A549 (cell line): ENCODE data around the gene PIGL. TPM values are rescaled to one million over a fixed set of nuclear protein-coding genes. Genes with fewer than 3 reads are reported as not detected.

Source experiments
- ATAC-seq, 2 experiments: fragments of 200-7000 bp in 1 of 2; fragments of >200 bp in 1 of 2; cut with Nextera tagmentation in 1 of 2; cut with Tn5 transposase in 1 of 2; 3 replicates each; pipeline versions ENCODE4 v1.8.0 to v1.9.1; 2018 to 2020; ENCODE audit warnings: mild to moderate bottlenecking in 1 of 2, moderate library complexity in 1 of 2
- CTCF ChIA-PET: fragments of 300-600 bp; sonication (Branson Sonifier 250); formaldehyde crosslinking; extraction: SDS; loops from one replicate; lab custom pipeline; 2021; ENCODE audit warnings: antibody characterized with exemption, inconsistent platforms; lab: Yijun Ruan, JAX
- POLR2A ChIA-PET: fragments of 350-600 bp; formaldehyde crosslinking; extraction: SDS; loops from one replicate; lab custom pipeline; 2021; ENCODE audit warnings: antibody characterized with exemption, inconsistent platforms; lab: Yijun Ruan, JAX
- DNase-seq, 2 experiments: peaks; one replicate each; pipeline versions ENCODE4 v3.0.0 to v3.0.0-alpha.2; 2011 to 2016; ENCODE audit warnings: low read depth in 1 of 2, low spot score in 1 of 2
- FAIRE-seq: peaks from 2 replicates; lab custom pipeline; 2011; peaks lifted over from hg19 to GRCh38; lab: Jason Lieb, UNC
- H3K27ac ChIP-seq, 2 experiments: fragments of >200 bp; sonication (Bioruptor Twin); formaldehyde crosslinking; 3 replicates each; pipeline ENCODE4 v1.5.1; 2016 to 2017
- H3K4me1 ChIP-seq: fragments of >200 bp; sonication (Bioruptor Twin); formaldehyde crosslinking; 3 replicates; pipeline ENCODE4 v1.6.1; 2016
- H3K4me2 ChIP-seq: fragments of >200 bp; sonication (Bioruptor Twin); formaldehyde crosslinking; 3 replicates; pipeline ENCODE4 v1.6.1; 2016
- H3K4me3 ChIP-seq: fragments of >200 bp; sonication (Bioruptor Twin); formaldehyde crosslinking; 3 replicates; pipeline ENCODE4 v1.5.1; 2016
- H3K9me3 ChIP-seq: fragments of >200 bp; sonication (Bioruptor Twin); formaldehyde crosslinking; 3 replicates; pipeline ENCODE4 v1.6.1; 2016
- BCL3 ChIP-seq: fragments of >200 bp; sonication (Bioruptor Twin); formaldehyde crosslinking; IDR thresholded peaks from 3 replicates; pipeline ENCODE4 v1.6.1; 2016
- CTCF ChIP-seq: fragments of >200 bp; sonication (Bioruptor Twin); formaldehyde crosslinking; IDR thresholded peaks from 3 replicates; pipeline ENCODE4 v1.5.1; 2016
- E2F6 ChIP-seq: IDR thresholded peaks from 2 replicates; pipeline ENCODE4 v1.6.1; 2012; ENCODE audit warnings: low read depth, borderline replicate concordance
- EHF ChIP-seq: fragments of 250-450 bp; sonication (Bioruptor Pico); IDR thresholded peaks from 2 replicates; pipeline ENCODE4 v1.5.0; 2020; ENCODE audit warnings: mild to moderate bottlenecking
- HOXB5 ChIP-seq: fragments of 250-450 bp; sonication (Bioruptor Pico); IDR thresholded peaks from 2 replicates; pipeline ENCODE4 v1.5.0; 2020; ENCODE audit warnings: mild to moderate bottlenecking, moderate library complexity
- JUN ChIP-seq, 2 experiments: fragments of >200 bp; sonication (Bioruptor Twin); formaldehyde crosslinking; IDR thresholded peaks; 2 replicates in 1 of 2; 3 replicates in 1 of 2; pipeline ENCODE4 v1.6.1; 2016 to 2017
- RAD21 ChIP-seq, 2 experiments: fragments of >200 bp in 1 of 2; sonication (Bioruptor Twin) in 1 of 2; formaldehyde crosslinking in 1 of 2; IDR thresholded peaks in 1 of 2; conservative IDR thresholded peaks in 1 of 2; 2 replicates in 1 of 2; 3 replicates in 1 of 2; pipeline ENCODE4 v1.6.1; 2012 to 2018; ENCODE audit warnings: inconsistent platforms in 1 of 2
- RARB ChIP-seq: fragments of 250-450 bp; sonication (Bioruptor Pico); IDR thresholded peaks from 2 replicates; pipeline ENCODE4 v1.8.0; 2021; ENCODE audit warnings: mild to moderate bottlenecking, moderate library complexity
- REST ChIP-seq: fragments of 200-600 bp; sonication (generic); IDR thresholded peaks from 2 replicates; pipeline ENCODE4 v1.6.1; 2016; ENCODE audit warnings: antibody characterized with exemption, mild to moderate bottlenecking, moderate library complexity
- SMC3 ChIP-seq: fragments of >200 bp; sonication (Bioruptor Twin); formaldehyde crosslinking; IDR thresholded peaks from 3 replicates; pipeline ENCODE4 v1.6.1; 2018; ENCODE audit warnings: inconsistent platforms
- SREBF2 ChIP-seq: fragments of 450-650 bp; IDR thresholded peaks from 2 replicates; pipeline ENCODE4 v1.6.1; 2014; ENCODE audit warnings: mild to moderate bottlenecking, moderate library complexity
- WGBS: methylation state at CpG from one replicate; pipeline ENCODE4 v1.1.6; 2017; ENCODE audit errors: missing lambda C conversion rate; 5-methylcytosine and 5-hydroxymethylcytosine counted together
- polyA plus RNA-seq, 4 experiments: library from polyadenylated mRNA; depleted of rRNA in 3 of 4; stranded (reverse); fragments of >200 nt; fragmentation: RNase III in 1 of 4; extraction: RNeasy Plus Mini Kit Qiagen cat#74134 plus additional on column Dnase treatment in 1 of 4; gene quantifications; 2 replicates in 3 of 4; 3 replicates in 1 of 4; pipeline ENCODE4 v1.2.3, GENCODE V29; 2011 to 2017

Gene PIGL
- polyA plus RNA-seq, 2 of the 4 experiments (the other 2 are of a cell fraction) = 27.5 to 35.1 TPM

GRCh38 chr17:16361874-16362273, 144.9 kb downstream of the PIGL start:
- FAIRE-seq (no peak), DNase-seq (no peak), ATAC-seq (no peak)
- WGBS = 79% methylated on average over 8 of the region's 8 CpGs
- TF ChIP-seq REST = no peak
- TF ChIP-seq E2F6 = no peak
- no peak for TF ChIP-seq EHF (CRISPR knock-in tag)
- no peak for TF ChIP-seq RARB (CRISPR knock-in tag)
- TF ChIP-seq SREBF2 = no peak
- Histone ChIP-seq H3K27ac (no peak overlapping the region), H3K4me3 (no peak overlapping the region), H3K4me2 (no peak overlapping the region), H3K9me3 (no peaks in the 10 kb centered on the region), H3K4me1 (peaks cover 7% of the 10 kb centered on the region; the same call in 1 of the 3 replicates)
- POLR2A ChIA-PET = interaction anchor here (2.8 kb wide), 1 partner anchor 9 kb away, joined by 17 read pairs; the partner anchor contains the start of gene CENPV
- CTCF ChIA-PET = interaction anchor here (0.9 to 6.6 kb wide), 5 partner anchors 9 to 54 kb away, joined by 3 to 163 read pairs (median 28); partner anchors contain the start of genes CENPV and UBB

- TF ChIP-seq HOXB5 (CRISPR knock-in tag) (no peak), RAD21 (conservative IDR thresholded peaks at IDR 0.05 in 1 of 2, IDR thresholded peaks at IDR 0.05 in 1 of 2) (peak; percentile 86 to 87), CTCF (peak; percentile 97), SMC3 (peak; percentile 89), JUN (IDR thresholded peaks at IDR 0.05) (no peak), BCL3 (no peak)
- no peak overlapping the region for H3K4me3 ChIP-seq
- POLR2A ChIA-PET = interaction anchor here (0.7 to 2.8 kb wide), 5 partner anchors 11 to 82 kb away, joined by 3 to 30 read pairs (median 15); partner anchors contain the start of genes CENPV and UBB
- FAIRE-seq (peak; percentile 61), ATAC-seq (peak; percentile 96 to 97), DNase-seq (peak; percentile 83 to 84)
- no peak overlapping the region for H3K4me2 ChIP-seq
- H3K9me3 ChIP-seq = no peaks in the 10 kb centered on the region
- 3% methylated on average over 6 of the region's 6 CpGs for WGBS
- peak overlapping the region in 1 of 2 experiments; percentile 38; a peak in 3 of 6 replicates for H3K27ac ChIP-seq
- peaks cover 7% of the 10 kb centered on the region; the same call in 1 of the 3 replicates for H3K4me1 ChIP-seq
- CTCF ChIA-PET = interaction anchor here (0.6 to 6.6 kb wide), 72 partner anchors 11 to 1319 kb away, joined by 3 to 163 read pairs (median 6); partner anchors contain the start of genes CENPV, PIGL, TRPV2 and UBB
Observed at GRCh38 chr17:16363749-16364536, 146.9 kb downstream of the PIGL start.
